ENCODE measurements around the gene CYP46A1.
"Not testable (repeated sequence)": the region's sequence is repeated elsewhere in the genome, so short reads cannot be mapped to it uniquely, and the experiment has no call there.

The CYP46A1 gene

GRCh38 chr14:99748529-99748928 lies 64.4 kb downstream of the CYP46A1 start:
- DNase-seq, result no peak

GRCh38 chr14:99749142-99749541 lies 65.0 kb downstream of the CYP46A1 start:
- DNase-seq, result no peak

DNA sequence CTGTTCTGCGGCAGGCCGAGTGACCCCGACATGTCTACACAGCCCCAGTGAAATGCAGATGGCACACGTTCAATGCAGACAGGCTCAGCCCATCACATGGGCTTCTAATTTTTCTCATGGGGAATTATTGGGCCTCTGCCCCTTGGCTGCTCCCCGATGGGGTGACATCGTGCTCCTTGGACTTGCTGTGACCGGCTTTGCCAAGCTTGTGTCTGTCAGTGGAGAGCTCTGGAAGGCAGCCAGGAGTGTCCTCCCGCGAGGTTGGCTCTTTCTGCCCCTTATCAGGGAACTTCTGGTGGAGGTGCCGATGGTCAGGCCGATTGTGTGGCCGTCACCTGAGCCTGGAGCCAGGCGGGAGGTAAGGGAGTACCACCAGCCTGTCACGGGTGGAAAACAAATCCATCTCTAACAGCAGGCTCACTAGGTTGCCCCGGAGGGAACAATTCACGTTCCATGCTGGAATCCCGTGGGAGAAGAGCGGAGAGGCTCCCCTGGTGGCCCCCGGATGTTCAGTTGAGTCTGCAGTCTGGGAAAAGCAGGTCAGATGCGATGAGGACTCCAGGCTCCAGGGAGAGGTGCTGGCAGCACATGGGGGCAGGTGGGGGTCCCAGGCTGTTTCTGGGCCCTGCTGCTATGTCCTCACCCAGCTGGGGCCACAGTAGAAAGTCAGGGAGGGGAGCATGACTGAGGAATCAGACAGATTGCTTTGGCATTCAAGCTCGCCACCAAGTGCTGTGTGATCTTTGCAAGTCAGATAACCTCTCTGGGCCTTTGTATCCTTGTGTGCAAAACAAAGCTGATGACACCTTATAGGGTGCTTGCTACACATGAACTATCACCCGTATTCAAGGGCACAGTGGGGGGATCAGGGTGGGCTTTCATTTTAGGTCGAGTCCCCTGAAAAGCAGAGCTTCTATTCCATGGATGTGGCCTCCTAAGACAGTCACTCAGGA lies 65.9 kb downstream of the CYP46A1 start:
- DNase-seq, result no peak

- DNase-seq, result no peak
Measured at GRCh38 chr14:99750746-99751450, 66.8 kb downstream of the CYP46A1 start.

GRCh38 chr14:99751539-99752485 lies 67.7 kb downstream of the CYP46A1 start:
- no peak for DNase-seq

DNA sequence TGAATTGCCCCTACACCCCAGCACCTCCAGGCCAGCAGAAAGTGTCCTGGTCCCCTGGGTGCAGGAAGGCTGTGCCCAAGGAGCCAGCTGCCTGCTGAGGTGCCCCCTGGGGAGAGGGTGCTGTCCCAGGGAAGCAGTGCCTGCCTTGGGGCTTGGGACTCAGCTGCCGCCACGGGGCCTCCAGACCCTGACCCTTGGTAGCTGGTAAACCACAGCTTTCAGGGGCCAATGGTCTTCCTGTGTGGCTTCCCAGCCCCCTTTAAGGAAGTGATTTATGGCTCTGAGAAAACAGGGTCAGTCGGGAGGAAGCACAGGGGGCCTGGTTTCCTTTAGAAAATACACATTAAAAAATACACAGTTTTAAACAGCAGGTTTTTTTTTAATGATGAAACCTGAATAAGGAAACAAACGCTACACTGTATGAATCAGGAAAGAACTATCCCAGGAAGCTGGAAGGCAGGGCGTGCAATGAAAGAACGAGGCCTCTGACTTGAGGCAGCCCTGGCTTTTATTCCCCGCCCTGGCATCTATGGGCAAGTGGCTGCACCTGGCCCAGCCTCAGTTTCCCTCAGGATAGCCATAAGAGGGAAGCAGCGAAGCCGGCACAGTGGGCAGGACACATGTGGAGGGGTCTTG lies 68.5 kb downstream of the CYP46A1 start:
- DNase-seq, result no peak

GRCh38 chr14:99753225-99754140 lies 69.4 kb downstream of the CYP46A1 start:
- DNase-seq, result no peak

DNA sequence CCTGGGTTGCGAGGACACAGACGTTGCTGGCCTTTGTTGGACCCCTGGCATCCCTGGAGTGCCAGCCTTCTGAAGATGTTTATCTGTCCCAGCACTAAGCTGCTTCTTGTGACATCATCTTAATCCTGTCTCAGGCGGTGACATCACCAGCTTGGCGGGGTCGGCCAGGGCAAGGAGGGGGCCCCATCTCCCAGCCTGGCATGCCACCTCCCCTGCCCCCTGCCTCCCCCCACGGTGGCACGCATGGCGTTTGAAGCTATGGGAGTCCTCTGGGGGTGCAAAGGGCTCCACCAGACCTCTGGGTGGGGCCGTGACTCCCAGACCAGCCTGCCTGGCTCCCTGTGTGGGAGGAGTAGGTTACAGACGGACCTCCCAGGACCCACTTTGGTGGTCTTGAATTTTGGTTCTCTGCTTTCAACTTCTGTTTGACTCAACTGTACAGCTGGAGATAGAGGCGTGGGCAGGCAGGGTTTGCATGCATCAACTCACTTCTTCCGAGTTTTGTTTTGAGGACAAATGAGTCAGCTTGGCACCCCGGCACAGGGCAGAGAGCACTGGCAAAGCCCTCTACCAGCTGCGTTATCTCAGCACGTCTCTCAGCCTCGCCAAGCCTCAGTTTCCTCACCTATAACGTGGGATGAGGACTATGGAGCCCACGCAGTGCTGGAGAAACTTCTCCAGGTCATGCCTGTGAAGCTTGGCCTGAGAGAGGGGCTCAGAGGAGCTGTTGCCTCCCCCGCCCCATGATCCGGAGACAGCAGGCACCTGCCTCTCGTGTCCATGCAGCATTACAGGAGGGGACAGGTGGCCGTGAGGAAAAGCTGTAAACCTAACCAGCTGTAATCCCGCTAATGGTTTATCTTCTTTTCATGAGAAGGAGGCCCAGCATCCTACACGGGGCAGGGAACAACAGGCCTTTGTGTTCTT lies 70.3 kb downstream of the CYP46A1 start:
- no peak for DNase-seq

DNA sequence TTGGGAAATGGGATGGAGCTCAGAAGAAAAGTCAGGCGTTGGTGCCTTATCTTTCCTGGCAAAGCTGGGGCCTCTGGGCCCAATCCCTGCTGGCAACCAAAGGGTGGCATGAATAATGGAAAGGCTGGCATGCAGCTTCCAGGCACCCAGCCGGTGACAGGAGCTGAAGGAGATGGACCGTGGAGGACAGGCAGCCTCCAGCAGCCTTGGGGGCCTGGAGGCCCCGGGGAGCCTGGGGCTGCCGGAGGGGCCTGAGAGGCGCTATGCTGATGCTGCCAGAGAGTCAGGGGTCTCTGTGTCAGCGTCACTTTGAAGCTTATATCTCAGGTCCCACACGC lies 70.9 kb downstream of the CYP46A1 start:
- DNase-seq, result no peak

DNA sequence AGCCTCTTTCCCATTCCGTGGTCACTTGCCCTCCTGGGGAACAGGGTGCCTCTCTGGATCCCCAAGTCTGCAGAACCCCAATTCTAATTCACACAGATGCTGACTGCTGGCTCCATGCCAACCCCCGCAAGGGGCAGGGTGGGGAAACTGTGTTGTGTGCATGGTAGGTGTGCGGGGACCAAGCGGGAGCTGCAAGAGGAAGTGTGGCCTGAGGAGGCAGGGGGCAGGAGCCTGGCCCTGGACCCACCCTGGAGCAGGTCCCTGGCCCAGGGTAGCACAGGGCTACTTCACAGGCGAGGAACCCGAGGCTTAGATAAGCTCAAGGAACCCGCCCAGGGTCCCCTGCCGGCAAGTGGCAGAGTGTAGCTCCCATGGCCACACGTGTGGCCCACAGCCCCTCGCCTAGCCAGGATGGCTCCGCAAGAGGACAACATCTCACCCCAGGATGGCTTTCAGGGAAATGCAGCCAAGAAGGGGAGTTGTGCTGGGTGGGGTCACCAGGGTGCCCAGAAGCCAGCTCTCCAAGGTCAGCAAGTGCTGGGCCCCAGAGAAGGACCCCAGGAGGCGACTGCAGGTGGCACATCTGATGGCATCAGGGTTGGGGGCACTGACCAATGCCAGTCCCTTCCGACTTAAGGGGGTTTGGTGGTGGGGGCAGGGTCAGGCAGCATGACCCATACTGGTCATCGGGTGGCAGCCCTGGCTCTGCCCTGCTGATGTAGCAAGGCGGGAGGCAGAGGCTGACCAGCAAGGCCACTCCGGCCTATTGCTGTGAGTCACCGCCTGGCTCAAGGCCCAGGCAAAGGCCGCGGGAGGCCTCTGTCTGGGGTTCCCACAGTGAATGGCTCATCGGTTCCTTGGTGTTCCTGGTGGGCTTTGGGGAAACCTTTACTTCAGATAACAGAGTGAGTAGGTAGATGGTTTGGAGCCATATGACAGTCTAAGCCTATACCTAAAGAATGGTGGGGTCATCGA lies 71.8 kb downstream of the CYP46A1 start:
- no peak for DNase-seq

DNA sequence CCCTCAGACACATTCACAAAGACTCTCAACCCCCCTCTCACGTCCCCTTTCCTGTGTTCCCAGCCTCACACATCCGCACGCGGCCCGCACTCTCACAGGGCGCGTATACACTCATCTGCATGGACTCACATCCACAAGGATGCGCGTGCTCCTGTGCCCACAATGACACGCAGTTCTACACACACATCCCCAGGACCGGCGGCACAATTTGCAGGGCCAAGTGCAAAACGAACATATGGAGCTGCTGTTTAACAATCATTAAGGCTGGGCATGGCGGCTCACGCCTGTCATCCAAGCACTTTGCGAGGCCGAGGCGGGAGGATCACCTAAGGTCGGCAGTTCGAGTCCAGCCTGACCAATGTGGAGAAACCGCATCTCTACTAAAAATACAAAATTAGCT lies 72.7 kb downstream of the CYP46A1 start:
- DNase-seq, result no peak

- DNase-seq, result no peak
Measured at GRCh38 chr14:99757331-99758070, 73.4 kb downstream of the CYP46A1 start.

DNA sequence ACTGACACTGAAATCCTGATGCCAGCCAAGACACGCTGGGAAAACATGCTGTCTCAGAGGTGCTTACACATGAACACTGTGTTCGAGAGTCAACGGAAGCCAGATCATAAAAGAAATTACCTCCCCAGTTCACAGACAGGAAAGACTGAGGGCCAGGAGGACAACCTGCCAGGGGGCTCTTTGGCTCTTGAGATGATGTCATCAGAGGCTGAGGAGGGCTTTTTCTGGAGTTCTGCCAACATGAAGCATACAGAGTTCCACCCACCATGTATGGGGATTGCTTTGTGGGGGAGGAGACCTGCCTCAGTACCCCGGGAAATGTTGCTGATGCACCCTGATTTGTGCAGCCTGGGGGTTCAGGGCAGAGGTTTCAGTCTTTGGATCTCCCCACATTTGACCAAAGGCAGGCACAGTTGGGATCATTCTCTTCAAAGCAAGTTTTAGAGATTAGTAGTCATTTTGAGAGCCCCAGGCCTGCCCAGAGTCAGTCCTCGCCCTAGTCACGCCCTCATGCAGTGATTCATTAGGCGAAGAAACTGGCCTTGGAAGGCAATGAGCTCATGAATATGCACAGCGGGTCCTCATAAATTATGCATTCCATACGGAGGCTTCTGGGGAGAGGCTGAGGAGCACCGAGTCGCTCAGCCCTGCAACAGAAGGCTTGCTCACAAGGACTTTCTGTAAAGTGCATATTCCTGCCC lies 74.2 kb downstream of the CYP46A1 start:
- DNase-seq, result no peak

- DNase-seq, result no peak
Measured at GRCh38 chr14:99758872-99759545, 74.9 kb downstream of the CYP46A1 start.

DNA sequence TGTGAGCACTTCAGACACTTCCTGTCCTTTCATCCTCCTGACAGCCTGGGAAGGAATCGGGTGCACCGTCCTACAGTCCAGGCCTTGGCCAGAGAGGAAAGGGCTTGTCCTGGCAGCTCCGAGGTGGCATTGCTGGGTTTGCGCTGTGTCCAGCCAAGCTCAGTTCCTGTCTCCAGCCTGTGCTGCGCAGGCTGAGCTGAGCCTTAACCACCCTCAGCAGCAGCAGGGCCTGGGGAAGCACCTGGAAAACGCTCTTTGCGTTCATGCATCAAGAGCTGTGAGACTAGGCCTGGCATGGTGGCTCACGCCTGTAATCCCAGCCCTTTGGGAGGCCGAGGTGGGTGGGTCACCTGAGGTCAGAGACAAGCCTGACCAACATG lies 75.4 kb downstream of the CYP46A1 start:
- no peak for DNase-seq

- no peak for DNase-seq
Measured at GRCh38 chr14:99760817-99761216, 76.7 kb downstream of the CYP46A1 start.

DNA sequence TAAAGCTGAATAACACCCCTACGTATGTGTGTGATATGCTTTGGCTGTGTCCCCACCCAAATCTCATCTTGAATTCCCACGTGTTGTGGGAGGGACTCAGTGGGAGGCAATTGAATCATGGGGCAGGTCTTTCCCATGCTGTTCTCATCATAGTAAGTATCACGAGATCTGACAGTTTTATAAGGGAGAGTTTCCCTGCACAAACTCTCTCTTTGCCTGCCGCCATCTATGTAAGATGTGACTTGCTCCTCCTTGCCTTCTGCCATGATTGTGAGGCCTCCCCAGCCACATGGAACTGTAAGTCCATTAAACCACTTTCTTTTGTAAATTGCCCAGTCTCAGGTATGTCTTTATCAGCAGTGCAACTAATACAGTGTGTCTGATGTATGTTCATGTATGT lies 78.8 kb downstream of the CYP46A1 start:
- not testable (repeated sequence) for DNase-seq
